DMS 273 (cell line): ENCODE data around the gene SPDEF.

Experiments used
- DNase-seq: peaks from one replicate; lab custom pipeline; 2025; ENCODE audit not compliant: unreplicated experiment; lab: John Stamatoyannopoulos, UW

The SPDEF gene

DNA sequence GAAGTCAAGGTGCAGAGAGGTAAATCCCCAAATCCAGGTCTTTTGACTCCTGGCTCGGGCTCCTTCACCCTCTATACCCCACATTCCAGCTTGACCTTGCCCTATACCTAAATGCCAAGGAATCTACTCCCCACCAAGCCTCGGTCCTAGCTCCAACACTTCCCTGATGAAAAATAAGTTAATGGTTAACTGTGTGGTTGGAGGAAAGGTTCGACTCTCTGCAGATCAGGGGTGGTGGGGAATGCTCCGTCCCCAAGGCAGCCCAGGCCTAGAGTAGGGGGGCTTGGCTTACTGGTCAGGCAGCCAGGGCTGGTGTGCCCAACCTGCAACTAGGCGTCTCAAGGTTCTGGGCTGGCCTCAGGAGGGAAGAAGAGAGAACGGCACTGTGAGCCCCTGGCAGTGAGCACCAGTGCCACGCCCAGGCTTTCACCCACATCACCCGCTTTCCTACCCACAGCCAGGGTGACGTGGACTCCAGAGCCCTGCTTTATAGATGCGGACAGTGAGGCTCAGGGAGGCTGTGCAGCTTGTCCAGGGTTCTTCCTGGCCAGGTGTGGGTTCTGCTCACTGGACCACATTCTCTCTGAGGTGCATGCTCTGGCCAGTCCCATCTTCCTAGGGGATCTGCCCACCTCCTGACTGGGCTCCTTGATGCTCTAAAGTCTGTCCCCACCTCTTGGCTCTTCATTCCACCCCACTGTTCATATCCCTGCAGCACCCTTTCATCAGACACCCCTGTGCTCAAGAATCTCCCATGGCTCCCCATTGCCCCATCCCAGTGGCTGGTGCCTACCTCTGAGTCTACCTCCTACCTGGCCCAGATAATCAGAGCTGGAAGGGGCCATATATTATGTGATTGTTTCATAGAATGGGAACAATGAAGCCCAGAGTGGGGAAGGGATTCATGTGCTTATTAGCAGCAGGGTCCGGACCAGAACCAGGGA lies 8.2 kb downstream of the SPDEF start:
- no peak for DNase-seq

DNA sequence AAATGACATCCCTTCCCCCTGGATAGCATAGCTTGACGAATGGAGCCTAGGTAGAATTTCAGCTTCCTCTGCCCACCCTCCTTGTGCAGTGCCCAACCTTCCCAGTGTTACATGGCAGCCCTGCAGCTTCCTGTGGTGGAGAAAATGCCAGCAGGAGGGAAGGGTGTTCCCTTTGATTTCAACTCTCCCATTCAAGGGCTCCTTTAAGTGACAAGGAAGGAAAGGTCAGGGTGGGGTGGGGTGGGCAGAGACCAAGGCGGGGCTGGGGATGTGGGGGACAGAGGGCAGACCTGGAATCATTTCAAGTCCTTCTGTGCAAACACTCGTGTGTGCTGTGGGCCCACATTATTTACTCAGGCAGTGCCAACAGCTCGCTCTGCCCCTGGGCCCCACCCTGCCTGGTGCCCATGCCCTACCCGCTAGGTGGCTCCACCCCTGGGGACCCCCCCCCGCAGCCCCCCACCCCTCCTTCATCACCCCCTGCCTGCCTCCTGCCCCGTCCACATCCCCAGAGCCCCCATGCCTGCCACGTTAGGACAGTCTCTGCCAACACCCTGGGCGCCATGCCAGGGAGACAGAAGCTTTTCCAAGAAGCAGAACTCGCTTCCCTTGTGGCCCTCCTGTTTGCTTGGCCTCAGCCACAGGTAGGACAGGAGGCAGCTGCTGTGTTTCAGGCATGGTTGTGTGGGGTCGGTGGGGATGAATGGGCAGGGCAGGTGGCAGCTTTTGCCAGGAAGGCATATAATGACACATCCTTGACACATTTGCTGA lies 9.4 kb downstream of the SPDEF start:
- DNase-seq: peak; percentile 95

DNA sequence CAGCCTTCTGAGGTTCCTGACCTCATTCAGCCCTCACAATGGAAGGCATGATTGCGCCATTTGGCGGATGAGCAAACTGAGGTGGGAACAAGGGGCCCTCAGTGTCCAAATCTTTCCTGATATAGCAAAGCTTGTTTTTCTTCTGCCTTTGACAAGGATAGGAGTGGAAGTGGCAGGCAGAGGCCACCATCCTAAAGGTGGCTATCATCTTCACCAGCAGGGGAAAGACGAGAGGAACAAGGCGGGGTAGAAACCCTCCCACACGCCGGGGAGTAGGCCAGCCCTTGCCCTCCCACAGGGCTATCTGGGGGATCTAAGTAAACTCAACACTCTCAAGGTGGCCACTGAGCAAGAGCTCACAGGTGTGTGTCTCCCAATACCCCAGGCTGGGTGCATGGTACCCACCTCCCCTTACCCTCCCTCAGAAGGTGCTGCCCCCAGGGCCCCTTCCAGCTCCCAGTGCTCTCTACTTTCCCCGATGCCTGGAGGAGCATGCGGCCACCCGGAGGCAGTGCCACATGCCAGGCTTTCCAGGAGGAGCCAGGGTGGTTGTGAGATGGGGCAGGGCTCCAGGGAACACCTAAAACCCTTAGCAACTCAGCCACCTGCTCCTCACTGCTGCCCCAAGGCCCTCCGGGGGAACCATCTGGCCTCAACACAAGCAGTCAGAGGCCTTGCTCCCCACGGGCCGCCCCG lies 11.2 kb downstream of the SPDEF start:
- peak; percentile 97 for DNase-seq

DNA sequence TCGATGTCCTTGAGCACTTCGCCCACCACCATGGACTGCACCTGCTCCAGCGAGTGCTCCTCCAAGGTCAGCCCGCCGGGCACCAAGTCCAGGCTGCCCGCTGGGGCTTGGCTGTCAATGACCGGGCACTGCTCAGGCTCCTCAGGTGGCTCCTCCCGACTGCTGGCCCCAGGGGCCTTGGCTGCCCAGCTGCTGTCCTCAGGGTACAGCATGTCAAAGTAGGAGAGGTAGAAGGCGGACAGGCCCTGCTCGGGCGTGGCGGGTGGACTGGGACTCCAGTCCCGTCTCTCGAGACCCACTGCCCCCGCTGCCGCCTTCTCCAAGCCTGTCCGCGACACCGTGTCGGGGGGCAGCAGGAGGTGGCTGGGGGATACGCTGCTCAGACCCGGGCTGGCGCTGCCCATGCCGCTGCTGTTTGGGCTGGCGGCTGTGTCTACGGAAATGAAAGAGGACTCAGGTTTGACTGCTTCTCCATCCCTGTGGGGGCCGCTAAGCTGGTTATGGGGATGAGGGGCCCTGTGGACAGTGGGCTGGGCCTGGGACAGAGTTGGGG lies 12.0 kb downstream of the SPDEF start:
- no peak for DNase-seq

DNA sequence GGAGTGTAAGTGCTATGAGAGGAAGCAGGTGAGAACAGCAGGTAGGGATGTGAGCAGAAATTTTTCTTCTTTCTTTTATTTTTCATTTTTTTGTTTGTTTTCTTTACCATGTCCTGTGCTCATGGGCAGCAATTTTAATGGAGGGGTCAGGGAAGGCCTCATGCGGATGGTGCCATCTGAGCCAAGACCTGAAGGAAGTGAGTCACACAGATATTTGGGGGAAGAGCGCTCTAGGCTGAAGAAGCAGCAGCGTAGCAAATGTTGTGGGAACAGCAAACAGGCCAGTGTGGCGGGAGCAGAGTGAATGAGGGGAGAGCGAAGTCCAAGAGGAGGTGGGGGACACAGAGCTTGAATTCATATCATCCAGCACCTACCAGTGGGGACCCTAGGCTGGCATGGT lies 12.7 kb downstream of the SPDEF start:
- DNase-seq: no peak

DNA sequence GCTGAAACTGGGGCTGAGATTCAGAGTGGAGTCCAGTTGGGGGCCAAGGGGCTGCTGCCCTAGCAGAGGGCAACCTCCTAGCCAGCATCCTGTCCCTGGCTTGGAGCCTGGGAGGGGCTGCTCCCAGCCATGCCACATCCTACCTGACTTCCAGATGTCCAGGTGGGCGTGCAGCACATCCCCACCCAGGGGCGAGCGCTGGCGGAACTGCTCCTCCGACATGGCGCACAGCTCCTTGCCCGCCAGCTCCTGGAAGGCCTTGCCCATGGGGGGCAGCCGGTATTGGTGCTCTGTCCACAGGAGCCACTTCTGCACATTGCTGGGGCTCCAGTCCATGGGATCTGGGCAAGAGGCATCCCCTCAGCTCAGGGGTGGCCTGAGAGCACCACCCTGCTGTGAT lies 15.3 kb downstream of the SPDEF start:
- DNase-seq: no peak

DNA sequence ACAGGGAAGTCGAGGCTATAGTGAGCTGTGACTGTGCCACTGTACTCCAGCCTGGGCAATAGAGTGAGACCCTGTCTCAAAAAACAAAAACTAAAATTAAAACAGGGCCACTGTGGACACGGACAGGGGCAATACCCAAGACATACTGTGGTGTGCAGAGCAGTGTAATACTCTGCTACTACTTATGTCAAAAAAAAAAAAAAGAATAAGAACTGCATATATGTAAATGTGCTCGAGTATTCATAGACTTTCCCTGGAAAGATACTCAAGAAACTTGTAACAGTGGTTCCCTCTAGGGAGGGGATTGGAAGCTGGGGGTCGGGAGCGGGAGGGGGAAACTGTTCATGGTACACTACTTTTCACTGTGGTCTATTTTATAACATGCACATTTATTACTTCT lies 15.9 kb downstream of the SPDEF start:
- no peak for DNase-seq

DNA sequence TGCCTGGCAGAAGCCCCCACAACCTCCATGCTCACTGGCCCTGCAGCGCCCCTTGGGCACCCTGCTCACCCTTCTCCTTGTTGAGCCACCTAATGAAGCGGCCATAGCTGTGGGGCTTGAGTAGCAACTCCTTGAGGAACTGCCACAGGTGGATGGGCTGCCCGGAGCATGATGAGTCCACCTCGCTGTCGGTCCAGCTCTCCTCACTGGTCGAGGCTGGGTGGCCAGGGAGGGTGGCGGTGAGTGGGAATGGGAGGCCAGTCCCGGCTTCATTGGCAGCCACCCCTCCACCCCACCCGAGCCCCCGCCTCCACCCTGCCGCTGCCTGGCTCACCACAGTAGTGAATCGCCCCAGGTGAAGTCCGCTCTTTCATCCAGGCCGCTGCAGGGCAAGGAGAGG lies 16.9 kb downstream of the SPDEF start:
- DNase-seq: no peak

DNA sequence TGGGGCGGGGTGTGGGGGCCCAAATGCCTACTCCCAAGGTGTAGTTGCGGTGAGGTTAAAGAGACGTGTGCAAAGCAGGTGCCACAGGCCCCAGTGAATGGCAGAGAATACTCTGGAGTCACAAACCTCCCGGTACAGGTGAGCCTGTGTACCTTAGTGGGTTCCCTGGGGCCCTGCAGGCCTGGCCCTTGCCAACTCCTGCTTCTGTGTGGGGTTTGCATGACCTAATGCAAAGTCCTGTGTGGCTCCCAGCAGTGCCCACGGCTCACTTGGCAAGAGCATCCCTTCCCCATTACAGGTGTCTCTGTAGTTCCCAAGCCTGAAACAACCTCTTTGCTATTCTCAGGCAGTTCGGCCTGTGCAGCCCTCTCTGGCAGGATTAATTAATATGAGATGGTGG lies 17.5 kb downstream of the SPDEF start:
- no peak for DNase-seq

DNA sequence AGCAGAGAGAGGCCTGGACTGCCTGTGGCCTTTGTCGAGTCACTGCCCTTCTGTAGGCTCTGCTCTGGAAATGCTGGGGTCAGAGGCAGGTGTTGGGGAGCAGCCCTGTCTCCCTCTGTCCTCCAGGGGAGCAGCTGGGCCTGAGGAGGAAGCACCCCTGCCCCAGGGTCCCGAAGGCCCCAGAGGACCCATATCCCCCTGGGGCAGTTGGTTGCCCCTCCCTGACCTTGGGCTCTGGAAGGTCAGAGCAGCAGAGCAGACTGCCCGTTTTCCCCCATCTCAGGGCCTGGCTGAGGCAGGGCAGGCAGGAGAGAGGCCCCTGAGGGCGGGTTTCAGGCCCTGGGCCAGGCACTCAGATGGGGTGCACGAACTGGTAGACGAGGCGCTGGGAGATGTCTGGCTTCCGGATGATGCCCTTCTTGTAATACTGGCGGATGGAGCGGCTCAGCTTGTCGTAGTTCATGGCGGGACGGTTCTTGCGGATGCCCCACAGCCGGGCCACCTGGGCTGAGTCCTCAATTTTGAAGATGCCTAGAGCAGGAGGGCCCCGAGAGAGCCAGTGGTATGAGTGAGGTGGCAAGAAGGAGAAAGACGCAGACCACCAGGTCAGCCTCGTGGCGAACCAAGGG lies 18.1 kb downstream of the SPDEF start:
- DNase-seq: no peak

DNA sequence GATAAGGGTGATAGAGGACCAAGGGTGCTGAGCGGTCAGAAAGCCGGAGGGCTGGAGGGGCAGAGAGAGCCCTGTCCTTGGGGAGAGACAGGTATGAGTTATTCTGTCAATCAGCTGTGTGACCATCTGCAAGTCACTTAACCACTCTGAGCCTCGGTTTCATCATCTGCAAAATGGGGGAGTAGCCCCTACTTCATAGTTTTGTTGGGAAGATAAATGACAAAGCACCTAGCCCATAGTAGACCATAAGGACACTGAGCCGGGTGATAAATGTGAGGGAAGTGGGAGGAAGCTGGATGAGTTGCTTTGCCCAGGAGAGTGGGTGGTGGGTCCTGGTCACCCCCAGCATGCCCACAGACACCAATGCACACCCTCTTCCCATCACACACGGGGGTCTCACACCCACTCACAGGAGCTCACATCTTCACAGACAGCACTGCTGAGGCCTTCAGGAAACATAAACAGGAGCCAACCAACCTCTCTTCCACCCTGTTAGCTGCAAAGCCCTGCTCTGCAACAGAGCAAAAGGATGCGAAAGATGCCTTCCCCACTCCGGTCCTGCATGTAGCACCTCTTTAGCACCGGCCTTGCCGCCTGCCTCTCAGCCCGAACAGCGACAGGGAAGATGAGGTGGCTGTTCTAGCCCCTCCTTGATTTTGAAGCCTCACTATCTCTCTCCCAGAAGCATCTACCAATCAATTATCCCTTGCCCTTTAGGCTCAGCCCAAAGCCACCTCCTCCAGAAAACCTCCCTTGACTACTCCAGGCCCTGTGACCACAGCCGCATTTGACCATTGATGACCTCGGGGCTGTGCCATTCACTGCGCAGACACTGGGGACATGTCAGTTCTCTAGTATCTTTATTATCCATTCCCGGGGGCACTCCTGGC lies 18.9 kb downstream of the SPDEF start:
- DNase-seq: no peak

DNA sequence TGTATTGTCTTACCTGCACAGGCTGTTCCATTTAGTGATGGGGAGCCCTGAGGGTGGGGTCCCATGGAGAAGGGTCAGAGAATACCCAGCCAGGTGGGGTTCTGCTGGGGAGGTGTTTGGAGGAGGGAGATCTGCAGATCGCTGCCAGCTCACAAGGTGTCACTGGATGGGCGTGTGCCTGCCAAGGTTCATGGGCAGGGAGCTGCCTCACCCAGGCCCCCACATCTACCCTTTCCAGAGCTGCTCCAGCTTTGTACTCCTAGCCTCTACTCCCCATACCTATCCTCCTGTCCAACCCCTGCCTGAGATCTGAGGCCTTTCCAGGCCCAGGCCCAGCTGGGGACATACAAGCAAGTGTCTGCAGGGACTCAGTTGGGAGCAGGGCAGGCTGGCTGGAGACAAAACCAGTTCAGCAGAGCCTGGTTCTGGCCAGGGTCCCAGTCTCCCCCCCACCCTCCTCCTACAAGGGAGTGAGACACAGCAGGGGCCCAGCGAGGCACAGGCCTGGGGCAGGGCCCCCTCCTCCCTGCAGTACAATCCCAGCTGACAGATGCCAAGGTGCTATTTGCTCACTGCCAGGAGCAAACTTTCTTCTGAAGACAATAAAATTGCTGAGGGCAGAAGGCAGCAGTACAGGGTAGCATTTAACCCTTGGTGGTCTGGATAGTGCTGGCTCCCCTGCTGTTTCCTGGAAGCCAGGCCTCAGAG lies 19.7 kb downstream of the SPDEF start:
- DNase-seq: peak; percentile 86

DNA sequence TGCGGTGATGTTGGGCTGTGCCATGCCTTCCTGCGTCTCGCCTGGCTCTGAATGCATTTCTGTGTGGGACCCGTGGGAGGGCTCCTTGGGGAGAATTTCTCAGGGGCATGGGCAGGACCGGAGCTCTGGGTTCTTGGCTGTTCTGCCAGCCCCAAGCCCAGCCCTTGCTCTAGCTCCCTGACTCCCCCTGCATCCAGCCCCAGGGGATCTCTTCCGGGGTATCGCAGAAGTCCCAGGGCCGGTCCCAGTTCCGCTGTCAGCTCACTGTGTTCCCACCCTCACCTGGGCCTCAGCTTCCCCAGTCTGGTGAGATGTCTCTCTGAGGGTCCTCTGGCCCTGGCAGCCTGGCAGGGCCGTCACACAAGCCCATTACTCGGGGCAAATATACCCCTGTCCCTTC lies 20.5 kb downstream of the SPDEF start:
- no peak for DNase-seq

DNA sequence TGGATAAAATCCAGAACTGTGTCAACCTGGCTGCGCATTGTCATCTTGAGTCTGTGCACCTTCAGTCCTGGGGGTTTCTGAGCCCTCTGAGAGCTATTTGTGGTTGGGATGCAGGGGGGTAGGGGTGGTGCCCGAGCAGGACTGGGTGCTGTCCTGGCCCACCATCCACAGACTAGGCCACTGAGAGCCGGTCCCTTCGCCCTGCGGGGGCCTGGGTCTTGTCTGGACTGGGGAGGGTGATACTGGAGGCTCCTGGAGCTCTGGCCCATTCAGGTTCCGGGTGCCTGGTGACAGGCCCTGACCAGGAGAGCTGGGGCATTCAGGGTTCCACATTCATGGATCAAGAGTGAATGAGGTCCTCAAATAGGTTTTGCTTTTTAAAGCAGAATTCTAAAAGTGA lies 20.9 kb downstream of the SPDEF start:
- DNase-seq: no peak

DNA sequence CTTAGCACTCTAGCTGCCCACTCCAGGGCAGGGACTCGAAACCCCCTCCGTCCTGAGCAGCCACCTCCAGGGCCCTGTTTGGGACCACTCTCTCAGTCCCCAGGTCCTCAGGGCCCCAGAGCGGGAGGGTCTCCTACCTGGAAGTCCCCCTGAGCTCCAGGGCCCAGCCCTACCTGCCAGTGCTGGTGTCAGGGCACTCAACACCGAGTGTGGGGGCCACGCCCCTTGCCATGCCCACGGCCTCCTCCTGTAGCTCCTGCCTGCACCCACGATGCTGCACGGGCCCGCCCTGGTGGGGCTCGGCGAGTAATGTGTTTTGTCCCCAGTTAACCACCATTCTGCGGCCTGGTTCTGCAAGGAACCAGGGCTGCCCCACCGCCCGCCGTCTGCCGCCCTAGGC lies 21.5 kb downstream of the SPDEF start:
- DNase-seq: no peak

DNA sequence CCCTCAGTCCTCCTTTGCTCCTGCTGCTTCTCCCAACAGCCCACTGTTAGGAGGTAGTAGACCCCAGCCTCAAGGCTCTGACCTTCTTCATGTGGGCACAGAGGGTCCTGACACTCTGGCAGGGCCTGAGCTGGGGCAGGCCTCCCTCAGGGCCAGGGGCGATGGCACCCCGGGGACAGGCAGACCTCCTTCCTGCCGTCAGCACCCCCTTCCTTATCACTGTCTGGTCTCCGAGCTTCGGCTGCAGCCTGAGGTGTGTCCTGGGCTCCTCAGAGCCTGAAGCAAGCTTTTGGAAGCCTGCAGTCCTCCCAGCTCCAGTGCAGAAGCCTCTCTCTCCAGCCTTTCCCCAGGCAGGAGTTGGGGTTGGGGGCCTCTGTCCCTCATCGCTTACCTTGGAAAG lies 22.0 kb downstream of the SPDEF start:
- no peak for DNase-seq

DNA sequence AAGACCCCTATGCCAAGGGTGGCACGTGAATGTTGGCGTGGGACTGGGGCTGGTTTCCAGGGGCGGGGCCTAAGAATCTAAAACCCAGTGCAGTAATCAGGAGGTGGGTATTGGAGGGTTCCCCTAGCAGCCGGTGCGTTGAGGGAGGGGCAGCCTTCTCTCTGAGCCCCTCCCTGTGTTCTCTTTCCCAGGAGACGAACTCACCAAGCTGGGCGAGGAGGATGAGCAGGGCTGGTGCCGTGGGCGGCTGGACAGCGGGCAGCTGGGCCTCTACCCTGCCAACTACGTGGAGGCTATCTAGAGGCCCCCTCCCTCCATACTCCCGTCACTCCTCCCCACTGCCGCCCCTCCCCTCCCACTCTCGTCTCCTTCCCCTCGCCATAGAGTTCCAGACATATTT lies 23.9 kb downstream of the SPDEF start:
- DNase-seq: no peak

DNA sequence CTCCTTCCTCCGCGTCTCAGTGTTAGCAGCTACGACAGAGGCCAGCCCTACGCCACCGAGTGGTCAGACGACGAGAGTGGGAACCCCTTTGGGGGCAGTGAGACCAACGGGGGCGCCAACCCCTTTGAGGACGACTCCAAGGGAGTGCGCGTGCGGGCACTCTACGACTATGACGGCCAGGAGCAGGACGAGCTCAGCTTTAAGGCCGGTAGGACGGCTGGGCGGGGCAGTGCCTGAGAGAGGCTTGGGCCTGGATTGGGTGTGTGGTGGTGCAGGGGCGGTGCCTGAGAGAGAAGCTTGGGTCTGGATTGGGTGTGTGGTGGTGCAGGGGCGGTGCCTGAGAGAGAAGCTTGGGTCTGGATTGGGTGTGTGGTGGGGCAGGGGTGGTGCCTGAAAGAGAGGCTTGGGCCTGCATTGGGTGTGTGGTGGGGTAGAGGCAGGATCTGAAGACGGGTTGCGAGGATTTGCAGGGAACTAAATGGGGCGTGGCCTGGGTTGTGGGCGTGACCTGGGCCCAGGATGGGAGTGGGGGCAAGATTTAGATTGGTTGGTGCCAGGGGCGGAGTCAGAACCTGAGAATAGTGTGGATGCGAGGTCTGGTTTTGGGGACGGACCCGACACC lies 24.4 kb downstream of the SPDEF start:
- no peak for DNase-seq
